GM21825 (cell line): ENCODE measurements around the gene SECTM1.
"Not testable (repeated sequence)": the region's sequence is repeated elsewhere in the genome, so short reads cannot be mapped to it uniquely, and the experiment has no call there.

Source experiments
- ATAC-seq: cut with Tn5 transposase; IDR thresholded peaks from one replicate; pipeline ENCODE4 v1.9.1; 2021; ENCODE audit warnings: mild to moderate bottlenecking, moderate library complexity; ENCODE audit not compliant: unreplicated experiment

SECTM1 gene

DNA sequence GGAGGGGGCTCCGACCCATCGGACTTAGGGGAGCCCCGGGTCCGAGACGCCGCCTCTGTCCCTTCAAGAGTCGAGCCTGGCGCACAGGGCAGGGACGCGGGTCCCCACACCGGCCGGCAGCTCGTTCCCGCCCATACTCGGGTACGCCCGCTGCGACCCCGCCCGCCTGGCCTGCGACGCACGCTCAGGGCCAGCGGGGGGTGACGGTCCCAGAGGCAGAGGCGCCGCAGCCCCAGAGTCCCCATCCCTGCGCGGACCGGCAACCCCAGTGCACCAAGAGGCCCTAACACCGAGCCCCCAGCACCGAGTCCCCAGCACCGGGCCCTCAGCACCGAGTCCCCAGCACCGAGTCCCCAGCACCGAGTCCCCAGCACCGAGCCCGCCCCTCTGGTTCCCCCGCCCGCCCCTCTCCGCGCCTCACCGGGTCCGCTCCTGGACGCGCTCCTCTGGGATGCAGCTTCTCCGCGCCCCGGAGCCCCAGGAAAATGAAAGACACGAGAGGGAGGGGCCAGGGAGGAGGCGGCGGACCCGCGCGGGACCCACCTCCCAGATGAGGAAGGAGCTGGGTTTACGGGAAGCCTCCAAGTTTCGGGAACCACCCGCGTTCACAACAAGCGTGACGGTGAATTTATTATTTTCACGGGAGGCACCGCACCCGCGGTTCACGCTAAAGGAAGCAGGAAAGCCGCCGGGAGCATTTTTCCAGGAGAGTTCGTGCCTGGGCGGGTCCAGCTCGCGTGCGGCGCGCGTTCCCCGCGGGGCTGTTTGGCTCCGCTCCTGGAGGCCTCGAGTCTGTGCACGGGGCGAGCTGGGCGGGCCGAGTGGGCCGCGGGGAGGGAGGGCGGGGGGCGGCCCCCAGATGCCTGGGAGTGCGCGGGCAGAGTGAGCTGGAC is at the start of gene SECTM1:
TSS of gene SECTM1 (minus strand) at position 488 of the 893 bp plus-strand sequence. CDS start 6,526 bp downstream, outside the sequence.
- ATAC-seq: no peak

DNA sequence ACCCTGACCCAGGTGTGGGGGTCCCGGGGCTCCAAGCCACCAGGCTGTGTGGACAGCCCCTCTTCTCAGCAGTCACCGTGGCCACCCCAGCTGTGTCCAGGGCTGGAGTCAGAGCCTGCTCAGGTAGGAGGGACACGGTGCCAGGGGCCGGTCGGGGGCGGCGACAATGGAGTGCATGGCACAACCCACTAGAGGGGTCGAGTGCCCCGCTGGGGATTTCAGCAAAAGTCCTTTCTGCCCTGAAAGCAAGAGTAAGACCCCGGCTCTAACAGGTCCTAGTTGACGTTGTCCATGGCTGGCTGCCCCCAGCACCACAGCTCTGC is 49.3 kb upstream of the SECTM1 start:
- ATAC-seq: no peak

DNA sequence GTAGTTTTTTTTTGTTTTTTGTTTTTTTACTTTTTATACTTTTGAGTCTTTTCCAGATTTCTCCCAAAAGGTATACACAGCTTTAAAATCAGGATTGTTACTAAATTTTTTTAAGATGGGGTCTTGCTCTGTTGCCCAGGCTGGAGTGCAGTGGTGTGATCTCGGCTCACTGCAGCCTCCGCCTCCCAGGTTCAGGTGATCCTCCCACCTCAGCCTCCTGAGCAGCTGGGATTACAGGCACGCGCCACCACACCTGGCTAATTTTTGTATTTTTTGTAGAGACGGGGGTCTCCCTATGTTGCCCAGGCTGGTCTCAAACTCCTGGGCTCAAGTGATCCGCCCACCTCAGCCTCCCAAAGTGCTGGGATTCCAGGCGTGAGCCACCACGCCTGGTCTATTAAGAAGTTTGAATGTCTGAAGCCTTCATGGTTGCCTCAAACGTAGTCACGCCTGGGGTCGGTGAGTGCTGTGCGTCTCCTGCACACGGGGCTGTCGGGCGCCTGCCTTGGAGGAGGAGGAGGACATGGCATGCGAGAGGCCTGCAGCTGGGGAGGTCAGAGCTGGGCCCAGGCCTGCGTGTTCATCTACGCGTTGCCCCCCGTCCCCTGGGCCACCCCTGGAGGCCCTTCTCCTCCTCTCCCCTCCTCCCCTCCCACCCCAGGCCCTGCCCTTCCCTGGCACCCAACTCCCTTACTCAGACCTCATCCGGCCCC is 48.8 kb upstream of the SECTM1 start:
- not testable (repeated sequence) for ATAC-seq

DNA sequence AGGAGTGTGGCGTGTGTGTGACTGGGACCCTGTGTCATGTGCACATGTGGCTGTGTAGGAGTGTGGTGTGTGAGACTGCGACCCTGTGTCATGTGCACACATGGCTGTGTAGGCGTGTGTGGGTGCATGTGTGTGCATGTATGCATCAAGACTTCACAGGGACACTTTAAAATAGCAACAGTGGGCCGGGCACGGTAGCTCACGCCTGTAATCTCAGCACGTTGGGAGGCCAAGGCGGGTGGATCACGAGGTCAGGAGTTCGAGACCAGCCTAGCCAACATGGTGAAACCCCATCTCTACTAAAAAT is 48.1 kb upstream of the SECTM1 start:
- not testable (repeated sequence) for ATAC-seq

DNA sequence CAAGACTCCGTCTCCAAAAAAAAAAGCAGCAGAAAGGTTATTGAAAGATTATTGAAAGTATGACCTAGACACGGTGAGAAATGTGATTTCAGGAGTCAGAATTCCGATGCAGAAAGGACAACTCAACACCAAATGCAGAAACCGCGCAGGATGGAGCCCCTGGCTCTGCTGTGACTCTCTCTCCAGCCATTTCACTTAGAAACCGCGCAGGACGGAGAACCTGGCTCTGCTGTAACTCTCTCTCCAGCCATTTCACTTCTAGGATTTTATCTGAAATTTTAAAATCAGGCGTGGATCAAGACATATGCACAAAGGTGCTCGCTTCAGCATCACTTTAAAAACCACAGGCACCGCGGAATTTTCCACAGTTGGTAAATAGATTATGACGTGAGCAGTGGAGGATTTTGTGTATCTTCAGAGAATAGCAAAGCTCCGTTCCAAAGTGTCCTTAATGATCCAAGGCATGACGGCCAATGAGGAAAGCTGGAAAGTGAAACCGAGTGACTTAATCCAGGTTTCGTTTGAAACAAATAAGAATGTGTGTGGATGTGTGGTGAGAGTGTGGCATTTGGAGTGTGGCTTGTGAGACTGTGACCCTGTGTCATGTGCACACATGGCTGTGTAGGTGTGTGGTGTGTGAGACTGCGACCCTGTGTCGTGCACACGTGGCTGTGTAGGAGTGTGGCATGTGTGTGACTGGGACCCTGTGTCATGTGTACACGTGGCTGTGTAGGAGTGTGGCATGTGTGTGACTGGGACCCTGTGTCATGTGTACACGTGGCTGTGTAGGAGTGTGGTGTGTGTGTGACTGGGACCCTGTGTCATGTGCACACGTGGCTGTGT is 47.5 kb upstream of the SECTM1 start:
- ATAC-seq: no peak

DNA sequence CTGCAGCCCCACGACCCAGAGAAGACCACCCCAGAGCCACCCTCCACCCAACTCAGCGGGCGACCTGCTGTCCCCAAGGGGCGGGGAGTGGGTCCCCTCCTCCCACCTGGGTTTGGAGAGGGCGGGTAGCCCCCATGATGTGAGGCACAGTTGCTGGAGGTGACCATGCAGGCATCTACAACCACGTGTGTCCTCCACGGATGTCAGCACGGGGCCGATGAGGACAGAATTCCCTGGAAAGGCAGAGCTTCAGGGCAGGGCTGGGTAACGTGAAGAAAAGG is 45.1 kb upstream of the SECTM1 start:
- ATAC-seq: no peak

DNA sequence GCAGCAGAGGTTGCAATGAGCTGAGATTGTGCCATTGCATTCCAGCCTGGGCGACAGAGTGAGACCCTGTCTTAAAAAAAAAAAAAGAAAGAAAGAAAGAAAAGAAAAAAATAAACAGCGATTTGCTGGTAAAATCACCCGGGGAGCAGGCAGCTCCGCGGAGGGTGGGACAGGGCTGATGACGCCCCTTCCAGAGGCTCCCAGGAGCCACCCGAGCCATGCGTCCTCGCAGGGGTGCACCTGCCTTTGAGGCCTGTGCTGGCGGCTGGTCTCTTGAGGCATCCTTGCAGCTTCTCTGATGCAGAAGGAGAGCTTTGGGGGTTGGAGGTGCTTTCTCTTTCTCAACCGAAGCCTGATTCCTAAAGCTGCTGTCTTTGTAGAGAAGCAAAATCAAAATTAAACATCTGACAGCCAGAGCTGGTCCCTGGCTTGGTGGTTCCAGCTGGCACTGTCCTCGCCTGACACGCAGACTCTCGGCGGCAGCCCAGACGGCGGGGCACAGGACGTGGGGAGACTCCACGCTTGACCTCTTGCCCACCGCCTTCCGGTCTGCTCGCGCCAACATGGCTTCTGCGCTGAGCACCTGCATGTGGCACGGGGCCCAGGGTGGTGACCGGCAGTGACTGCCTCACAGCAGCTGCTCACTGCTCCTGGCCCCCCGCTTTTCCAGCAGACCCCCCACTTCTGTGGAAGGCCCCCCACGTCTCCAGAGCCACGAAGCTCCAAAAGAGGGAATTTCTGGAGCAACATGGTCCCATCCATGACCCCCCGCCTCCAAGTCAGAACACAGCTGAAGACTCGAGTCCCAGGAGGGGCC is 44.6 kb upstream of the SECTM1 start:
- ATAC-seq: no peak

DNA sequence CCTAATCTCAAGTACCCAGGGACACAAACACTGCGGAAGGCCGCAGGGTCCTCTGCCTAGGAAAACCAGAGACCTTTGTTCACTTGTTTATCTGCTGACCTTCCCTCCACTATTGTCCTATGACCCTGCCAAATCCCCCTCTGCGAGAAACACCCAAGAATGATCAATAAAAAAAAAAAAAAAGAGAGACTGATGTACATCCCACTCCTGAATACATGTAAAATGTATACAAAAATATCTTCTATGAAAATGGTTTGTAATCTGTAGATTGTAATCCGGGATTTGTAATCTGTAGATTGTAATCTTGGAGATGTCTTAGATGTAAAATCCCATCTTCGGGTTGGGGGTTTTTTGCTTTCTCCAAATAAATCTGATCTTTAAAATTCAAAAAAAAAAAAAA is 43.7 kb upstream of the SECTM1 start:
- not testable (repeated sequence) for ATAC-seq

DNA sequence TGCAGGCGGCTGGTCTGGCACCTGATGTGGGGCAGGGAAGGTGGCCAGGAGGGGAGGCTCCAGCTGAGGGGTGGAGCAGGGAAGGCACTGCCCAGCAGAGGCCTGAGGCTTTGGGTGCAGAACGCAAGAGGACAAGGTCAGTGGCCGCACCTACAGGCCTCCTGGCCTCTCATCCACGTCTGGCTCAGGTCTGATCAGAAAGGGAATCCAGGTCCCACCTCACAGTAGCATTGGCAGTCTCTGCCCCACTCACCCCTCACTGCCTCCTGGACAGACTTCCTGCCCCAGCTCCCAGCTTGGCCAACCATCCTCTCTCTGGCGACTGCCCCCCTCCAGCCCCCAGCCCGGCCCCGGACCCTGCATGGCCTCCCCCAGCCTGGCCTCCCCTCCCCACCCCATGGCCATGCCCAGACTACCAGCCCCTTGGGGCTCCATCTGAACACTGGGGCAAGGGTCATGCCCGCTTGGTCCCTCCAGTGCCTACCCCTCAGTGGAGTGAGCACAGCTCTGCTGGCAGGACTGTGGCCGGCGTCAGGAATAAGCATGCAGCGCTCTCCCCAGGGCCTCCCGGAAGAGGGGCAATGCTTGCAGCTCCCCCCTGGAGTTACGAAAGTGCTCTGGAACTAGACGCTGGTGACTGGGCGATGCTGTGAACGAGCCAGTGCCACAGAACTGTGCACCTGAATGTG is 42.6 kb upstream of the SECTM1 start:
- no peak for ATAC-seq

DNA sequence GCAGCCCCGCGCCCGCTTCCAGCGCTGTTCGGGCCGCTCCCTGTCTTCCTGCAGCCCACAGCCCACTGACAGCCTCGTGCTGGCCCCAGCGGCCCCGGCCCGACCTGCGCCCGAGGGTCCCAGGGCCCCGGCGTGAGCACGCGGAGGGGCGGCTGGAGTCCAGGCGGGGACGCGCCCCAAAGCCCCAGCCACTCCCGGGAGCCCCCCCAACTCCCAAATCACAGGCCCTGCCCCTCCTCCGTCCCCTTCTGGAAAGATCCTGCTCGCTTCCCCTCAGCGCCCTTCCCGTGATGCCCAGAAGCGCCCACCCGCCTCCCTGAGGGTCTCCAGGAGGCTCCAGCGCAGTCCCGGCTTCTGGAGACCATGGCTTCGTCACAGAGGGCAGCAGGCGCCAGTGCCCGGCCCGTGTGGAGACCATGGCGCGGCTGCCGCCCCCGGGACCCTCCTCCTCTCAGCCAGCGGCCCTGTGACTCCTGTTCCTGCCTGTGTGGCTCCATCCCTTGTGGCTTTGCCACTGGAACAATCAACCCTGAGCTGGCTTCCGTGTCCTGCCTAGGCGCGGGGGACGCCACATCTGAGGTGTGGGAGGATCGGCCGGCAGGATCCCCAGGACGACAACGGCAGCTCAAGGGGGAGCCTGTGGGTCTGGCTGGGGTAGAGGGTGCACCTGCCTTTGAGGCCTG is 41.9 kb upstream of the SECTM1 start:
- ATAC-seq: no peak

DNA sequence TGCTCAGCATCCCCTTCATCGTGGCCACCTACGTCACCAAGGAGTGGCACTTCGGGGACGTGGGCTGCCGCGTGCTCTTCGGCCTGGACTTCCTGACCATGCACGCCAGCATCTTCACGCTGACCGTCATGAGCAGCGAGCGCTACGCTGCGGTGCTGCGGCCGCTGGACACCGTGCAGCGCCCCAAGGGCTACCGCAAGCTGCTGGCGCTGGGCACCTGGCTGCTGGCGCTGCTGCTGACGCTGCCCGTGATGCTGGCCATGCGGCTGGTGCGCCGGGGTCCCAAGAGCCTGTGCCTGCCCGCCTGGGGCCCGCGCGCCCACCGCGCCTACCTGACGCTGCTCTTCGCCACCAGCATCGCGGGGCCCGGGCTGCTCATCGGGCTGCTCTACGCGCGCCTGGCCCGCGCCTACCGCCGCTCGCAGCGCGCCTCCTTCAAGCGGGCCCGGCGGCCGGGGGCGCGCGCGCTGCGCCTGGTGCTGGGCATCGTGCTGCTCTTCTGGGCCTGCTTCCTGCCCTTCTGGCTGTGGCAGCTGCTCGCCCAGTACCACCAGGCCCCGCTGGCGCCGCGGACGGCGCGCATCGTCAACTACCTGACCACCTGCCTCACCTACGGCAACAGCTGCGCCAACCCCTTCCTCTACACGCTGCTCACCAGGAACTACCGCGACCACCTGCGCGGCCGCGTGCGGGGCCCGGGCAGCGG is 41.2 kb upstream of the SECTM1 start:
- ATAC-seq: no peak

DNA sequence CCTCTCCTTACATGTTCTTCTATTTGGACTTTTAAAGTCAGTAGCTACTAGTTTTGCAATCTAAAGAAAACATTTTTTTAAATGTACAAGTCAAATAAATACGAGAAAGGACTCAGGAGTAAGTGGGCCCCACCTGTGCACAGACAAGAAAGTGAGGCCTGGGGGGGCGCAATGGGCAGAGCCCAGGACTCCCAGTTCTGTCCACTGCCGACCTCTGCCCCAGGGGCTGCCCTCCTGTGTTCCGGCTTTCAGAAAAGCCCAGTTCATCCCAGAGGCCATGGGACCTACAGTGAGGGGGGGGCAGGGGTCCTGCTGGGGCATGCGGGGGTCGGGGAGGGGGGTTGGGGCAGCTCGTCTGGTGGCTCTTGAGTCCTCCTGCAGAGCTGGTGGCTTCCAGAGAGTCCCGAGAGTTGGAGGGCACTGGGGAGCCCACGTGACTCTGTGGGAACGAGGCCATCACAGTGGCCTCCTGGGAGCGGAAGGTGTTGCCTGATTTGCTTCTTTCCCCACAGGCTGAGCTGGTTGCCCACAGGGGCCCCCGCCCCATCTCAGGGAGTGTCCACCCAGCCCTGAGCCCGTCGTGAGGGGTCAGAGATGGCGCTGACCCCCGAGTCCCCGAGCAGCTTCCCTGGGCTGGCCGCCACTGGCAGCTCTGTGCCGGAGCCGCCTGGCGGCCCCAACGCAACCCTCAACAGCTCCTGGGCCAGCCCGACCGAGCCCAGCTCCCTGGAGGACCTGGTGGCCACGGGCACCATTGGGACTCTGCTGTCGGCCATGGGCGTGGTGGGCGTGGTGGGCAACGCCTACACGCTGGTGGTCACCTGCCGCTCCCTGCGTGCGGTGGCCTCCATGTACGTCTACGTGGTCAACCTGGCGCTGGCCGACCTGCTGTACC is 40.4 kb upstream of the SECTM1 start:
- ATAC-seq: no peak

DNA sequence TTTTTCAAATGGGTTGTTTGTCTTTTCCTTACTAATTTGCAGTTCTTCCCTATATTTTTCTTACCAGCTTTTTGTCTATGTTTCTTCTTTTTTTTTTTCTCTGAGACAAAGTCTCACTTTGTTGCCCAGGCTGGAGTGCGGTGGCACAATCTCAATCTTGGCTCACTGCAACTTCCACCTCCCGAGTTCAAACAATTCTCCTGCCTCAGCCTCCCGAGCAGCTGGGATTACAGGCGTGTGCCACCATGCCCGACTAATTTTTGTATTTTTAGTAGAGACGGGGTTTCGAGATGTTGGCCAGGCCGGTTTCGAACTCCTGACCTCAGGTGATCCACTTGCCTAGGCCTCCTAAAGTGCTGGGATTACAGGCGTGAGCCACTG is 39.5 kb upstream of the SECTM1 start:
- not testable (repeated sequence) for ATAC-seq

DNA sequence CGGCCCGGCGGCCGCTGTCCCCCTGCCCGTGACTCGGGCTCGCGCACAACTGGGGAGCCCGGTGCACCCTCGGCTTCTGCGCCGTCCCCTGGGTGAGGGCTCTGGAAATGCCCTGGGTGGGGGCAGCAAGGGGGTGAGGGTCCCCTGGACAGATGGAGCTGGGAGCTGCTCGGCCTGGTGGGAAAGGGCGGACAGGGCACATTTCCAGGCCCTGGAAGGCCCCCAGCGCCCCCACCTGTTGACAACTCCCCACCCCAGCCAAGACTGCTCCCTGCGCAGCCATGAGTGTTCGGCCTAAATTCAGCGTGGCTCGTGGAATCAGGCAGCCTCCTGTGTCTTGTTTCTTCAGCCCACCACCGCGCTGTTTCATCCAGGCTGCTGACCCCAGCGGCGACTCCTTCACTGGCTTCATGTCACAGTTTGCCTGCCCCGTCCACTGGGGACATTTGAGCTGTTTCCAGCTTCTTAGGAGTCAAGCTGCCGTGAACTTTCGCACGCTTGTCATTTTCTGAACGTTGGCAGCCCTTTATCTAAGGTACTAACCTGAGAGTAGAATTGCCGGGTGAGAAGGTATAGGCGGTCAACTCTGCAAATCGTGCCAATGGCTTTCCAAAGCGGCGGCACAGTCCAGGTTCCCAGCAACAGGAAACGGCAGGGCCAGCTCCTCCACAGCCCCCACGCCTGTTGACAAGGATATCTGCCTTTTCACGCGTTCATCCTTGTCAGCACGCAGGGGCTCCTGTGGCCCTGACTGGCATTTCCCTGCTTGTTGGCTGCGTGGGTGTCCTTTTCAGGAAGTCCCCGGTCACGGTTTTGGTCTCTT is 38.9 kb upstream of the SECTM1 start:
- ATAC-seq: no peak

DNA sequence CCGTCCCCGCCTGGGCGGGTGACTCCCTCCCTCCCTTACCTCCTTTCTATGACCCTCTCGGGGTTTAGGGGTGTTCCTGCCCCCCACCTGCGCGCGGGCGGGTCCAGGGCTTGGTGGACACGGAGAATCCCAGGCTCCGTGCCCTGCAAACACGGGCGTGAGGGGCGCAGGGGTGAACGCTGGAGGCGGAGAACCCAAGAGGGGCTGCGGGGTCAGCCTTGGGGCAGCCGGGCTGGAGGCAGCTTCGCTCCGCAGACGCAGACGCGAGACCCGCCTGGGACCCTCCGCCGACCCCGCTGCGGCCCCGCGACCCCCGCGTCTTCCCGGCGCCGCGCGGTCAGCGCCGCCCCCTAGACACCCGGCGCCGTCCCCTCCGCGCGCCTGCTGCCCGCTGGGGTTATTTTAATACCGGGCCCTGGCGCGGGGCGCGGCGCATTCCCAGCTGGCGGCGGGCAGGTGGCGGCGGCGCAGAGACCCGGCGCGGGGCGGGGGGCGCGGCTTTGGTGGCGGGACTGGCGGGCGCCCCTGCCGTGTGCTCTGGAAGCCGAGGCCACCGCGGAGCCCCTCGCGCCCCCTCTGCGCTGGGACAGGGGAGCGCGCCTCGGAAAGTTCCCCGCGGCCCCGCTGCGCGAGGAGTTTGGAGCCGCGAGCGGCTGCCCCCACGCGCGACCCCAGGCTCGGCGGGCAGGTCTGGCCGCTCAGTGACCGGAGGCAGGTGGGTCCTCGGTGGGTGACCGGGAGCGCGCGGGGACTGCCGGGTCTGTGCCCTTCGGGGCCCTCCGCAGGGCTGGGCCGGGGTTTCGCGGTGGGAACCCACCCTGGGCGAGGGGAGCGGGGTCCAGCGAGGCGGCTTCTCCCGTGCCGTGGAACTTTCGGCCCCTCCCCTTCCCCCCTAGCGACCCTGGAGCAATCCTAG is 38.0 kb upstream of the SECTM1 start, which contains the start of gene UTS2R:
TSS of gene UTS2R (plus strand) at position 433 of the 916 bp plus-strand sequence. CDS start 2,560 bp downstream, outside the sequence.
- no peak for ATAC-seq
